CD4-positive, alpha-beta T cell (primary cell): ENCODE measurements around the gene CTNNA1. TPM values are rescaled to one million over a fixed set of nuclear protein-coding genes. Genes with fewer than 3 reads are reported as not detected.

ENCODE experiments used
- ATAC-seq: fragments of 200-7000 bp; cut with Tn5 transposase; one replicate; pipeline ENCODE4 v1.10.0; 2022; ENCODE audit warnings: mild to moderate bottlenecking; ENCODE audit not compliant: poor library complexity
- CTCF ChIA-PET: fragments of 350-600 bp; sonication (Branson Sonifier 250); formaldehyde crosslinking; loops from one replicate; lab custom pipeline; 2021; ENCODE audit warnings: antibody characterized with exemption, inconsistent platforms; lab: Charles Lee
- POLR2A ChIA-PET: fragments of 350-600 bp; sonication (Branson Sonifier 250); formaldehyde crosslinking; loops from one replicate; lab custom pipeline; 2021; ENCODE audit warnings: antibody characterized with exemption, inconsistent platforms; lab: Charles Lee
- DNase-seq, 14 experiments: peaks; one replicate each; pipeline ENCODE4 v3.0.0-alpha.2; 2013 to 2020; ENCODE audit warnings: mixed read lengths in 2 of 14
- H3K27ac ChIP-seq, 2 donors: one replicate each; pipeline versions ENCODE4 v1.5.1 to v1.7.0; 2013; ENCODE audit warnings: low read length in 2 of 2, low read depth in 1 of 2, mild to moderate bottlenecking in 1 of 2
- H3K27me3 ChIP-seq, 2 experiments: 1 replicate in 1 of 2; 2 replicates in 1 of 2; pipeline versions ENCODE4 v1.6.1 to v1.7.0; 2013; ENCODE audit warnings: low read length in 2 of 2, control low read depth in 1 of 2, mild to moderate bottlenecking in 1 of 2, moderate library complexity in 1 of 2; ENCODE audit not compliant: insufficient read depth in 2 of 2, control insufficient read depth in 1 of 2
- H3K36me3 ChIP-seq: one replicate; pipeline ENCODE4 v1.6.1; 2013; ENCODE audit warnings: low read length, control low read depth; ENCODE audit not compliant: insufficient read depth
- H3K4me1 ChIP-seq: one replicate; pipeline ENCODE4 v1.6.1; 2013; ENCODE audit warnings: low read length, control low read depth; ENCODE audit not compliant: insufficient read depth
- H3K4me3 ChIP-seq: one replicate; pipeline ENCODE4 v1.5.1; 2013; ENCODE audit warnings: mild to moderate bottlenecking, low read length, moderate library complexity
- H3K9me3 ChIP-seq, 2 experiments: 1 replicate in 1 of 2; 2 replicates in 1 of 2; pipeline versions ENCODE4 v1.6.1 to v1.7.0; 2013; ENCODE audit warnings: low read length in 2 of 2, mild to moderate bottlenecking in 2 of 2, control low read depth in 1 of 2, moderate library complexity in 1 of 2; ENCODE audit not compliant: control insufficient read depth in 1 of 2, insufficient read depth in 1 of 2
- H3K27ac Mint-ChIP-seq: one replicate; pipeline ENCODE4 v1.8.0; 2020; ENCODE audit warnings: mixed read lengths
- H3K27me3 Mint-ChIP-seq: one replicate; pipeline ENCODE4 v1.8.0; 2021; ENCODE audit warnings: mixed read lengths
- H3K36me3 Mint-ChIP-seq: one replicate; pipeline ENCODE4 v1.8.0; 2021; ENCODE audit warnings: low read depth, mixed read lengths
- H3K4me1 Mint-ChIP-seq: one replicate; pipeline ENCODE4 v1.8.0; 2021; ENCODE audit warnings: low read depth, mixed read lengths
- H3K4me3 Mint-ChIP-seq: one replicate; pipeline ENCODE4 v1.8.0; 2020; ENCODE audit warnings: mild to moderate bottlenecking, mixed read lengths
- H3K9me3 Mint-ChIP-seq: one replicate; pipeline ENCODE4 v1.8.0; 2020; ENCODE audit warnings: mixed read lengths
- intact Hi-C, 2 experiments: fragments of 100-400 bp; cut with DNase I in 1 of 2; cut with micrococcal nuclease in 1 of 2; formaldehyde crosslinking; loops; one replicate each; pipeline versions ENCODE4 v1.15.1 to v1.9.0; 2023 to 2025; cut with DNase I, micrococcal nuclease
- total RNA-seq, 174 experiments: library from RNA in 2 of 174; stranded (reverse) in 2 of 174; gene quantifications; one replicate each; pipeline ENCODE4 v1.2.3 and lab custom pipeline; 2021 to 2026
- TF ChIP-seq, protein P1 (sequence below): fragments of 200-600 bp; IDR thresholded peaks from one replicate; pipeline ENCODE4 v1.8.0; 2022; ENCODE audit warnings: antibody characterized with exemption, mild to moderate bottlenecking

Gene CTNNA1
- total RNA-seq, 2 experiments from 2014 or later: 6.0 to 6.7 TPM

DNA sequence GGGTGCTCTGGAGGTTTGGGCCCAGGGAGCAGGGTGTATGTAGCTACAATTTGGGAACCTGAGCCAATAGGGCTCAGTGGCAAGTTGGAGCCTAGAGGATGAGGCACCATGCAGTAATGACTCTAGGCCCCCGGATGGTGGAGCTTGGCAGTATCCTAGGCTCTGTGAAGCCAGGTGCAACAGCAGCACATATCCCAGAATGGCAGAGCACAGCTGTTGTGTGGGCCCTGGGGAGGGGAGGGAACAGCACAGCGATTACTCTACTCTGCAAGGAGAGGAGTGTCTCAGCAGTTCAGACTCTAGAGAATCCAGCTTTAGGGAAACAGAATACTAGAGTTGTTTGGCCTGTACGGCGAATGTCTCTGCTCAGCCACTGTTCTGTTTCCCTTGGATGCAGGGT, 65.9 kb downstream of the CTNNA1 start:
- no peaks in the 10 kb centered on the region for H3K4me1 ChIP-seq
- ChIA-PET POLR2A (no interaction called here), CTCF (no interaction called here)
- DNase-seq (no peak), ATAC-seq (no peak)
- TF ChIP-seq, protein P1, sequence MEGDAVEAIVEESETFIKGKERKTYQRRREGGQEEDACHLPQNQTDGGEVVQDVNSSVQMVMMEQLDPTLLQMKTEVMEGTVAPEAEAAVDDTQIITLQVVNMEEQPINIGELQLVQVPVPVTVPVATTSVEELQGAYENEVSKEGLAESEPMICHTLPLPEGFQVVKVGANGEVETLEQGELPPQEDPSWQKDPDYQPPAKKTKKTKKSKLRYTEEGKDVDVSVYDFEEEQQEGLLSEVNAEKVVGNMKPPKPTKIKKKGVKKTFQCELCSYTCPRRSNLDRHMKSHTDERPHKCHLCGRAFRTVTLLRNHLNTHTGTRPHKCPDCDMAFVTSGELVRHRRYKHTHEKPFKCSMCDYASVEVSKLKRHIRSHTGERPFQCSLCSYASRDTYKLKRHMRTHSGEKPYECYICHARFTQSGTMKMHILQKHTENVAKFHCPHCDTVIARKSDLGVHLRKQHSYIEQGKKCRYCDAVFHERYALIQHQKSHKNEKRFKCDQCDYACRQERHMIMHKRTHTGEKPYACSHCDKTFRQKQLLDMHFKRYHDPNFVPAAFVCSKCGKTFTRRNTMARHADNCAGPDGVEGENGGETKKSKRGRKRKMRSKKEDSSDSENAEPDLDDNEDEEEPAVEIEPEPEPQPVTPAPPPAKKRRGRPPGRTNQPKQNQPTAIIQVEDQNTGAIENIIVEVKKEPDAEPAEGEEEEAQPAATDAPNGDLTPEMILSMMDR: no peak
- intact Hi-C loops: no loop called here
- no peaks in the 10 kb centered on the region for H3K27me3 ChIP-seq
- H3K36me3 ChIP-seq: no peaks in the 10 kb centered on the region
- no peaks in the 10 kb centered on the region for H3K9me3 Mint-ChIP-seq
- no peaks in the 10 kb centered on the region for H3K36me3 Mint-ChIP-seq
- no peak overlapping the region for H3K27ac Mint-ChIP-seq
- no peak overlapping the region for H3K4me3 Mint-ChIP-seq
- no peaks in the 10 kb centered on the region for H3K9me3 ChIP-seq
- H3K27ac ChIP-seq: no peak overlapping the region
- H3K27me3 Mint-ChIP-seq: peaks cover 10% of the 10 kb centered on the region
- H3K4me1 Mint-ChIP-seq: no peaks in the 10 kb centered on the region
- no peak overlapping the region for H3K4me3 ChIP-seq

DNA sequence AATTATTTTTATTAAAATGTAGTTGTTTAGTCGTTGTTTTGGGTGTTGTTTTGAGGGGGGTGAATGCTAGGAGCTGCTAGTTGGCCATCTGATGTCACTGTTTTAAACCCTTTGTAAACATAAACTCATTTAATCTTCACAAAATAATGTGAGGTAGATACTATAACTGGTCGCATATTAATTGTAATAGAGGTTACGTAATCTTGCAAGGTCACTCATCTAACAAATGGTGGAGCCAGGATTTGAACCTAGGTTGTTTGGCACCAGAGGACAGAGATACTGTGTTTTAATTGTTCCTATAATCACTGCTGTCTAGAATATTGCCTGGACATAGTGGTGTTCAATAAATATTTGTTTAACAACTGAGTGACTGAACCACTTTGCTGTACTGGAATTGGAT, 67.5 kb downstream of the CTNNA1 start:
- H3K9me3 Mint-ChIP-seq: no peaks in the 10 kb centered on the region
- H3K4me1 ChIP-seq: no peaks in the 10 kb centered on the region
- no peaks in the 10 kb centered on the region for H3K27me3 ChIP-seq
- peaks cover 10% of the 10 kb centered on the region for H3K27me3 Mint-ChIP-seq
- intact Hi-C loops: no loop called here
- TF ChIP-seq, protein P1: no peak
- no peaks in the 10 kb centered on the region for H3K4me1 Mint-ChIP-seq
- H3K9me3 ChIP-seq: no peaks in the 10 kb centered on the region
- H3K36me3 ChIP-seq: no peaks in the 10 kb centered on the region
- H3K27ac ChIP-seq: no peak overlapping the region
- POLR2A ChIA-PET: no interaction called here
- no peak for DNase-seq
- H3K4me3 Mint-ChIP-seq: no peak overlapping the region
- H3K36me3 Mint-ChIP-seq: no peaks in the 10 kb centered on the region
- no peak overlapping the region for H3K4me3 ChIP-seq
- H3K27ac Mint-ChIP-seq: no peak overlapping the region
- no peak for ATAC-seq
- CTCF ChIA-PET: no interaction called here

DNA sequence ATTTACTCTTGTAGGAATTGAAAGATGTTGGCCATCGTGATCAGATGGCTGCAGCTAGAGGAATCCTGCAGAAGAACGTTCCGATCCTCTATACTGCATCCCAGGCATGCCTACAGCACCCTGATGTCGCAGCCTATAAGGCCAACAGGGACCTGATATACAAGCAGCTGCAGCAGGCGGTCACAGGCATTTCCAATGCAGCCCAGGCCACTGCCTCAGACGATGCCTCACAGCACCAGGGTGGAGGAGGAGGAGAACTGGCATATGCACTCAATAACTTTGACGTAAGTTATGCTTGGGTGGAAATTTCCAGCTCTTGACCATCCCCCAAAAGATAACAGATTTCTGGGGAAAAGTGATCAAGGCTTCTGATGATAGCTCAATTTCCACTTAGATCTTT, 71.3 kb downstream of the CTNNA1 start:
- no peaks in the 10 kb centered on the region for H3K9me3 ChIP-seq
- ATAC-seq (no peak), DNase-seq (no peak)
- no peaks in the 10 kb centered on the region for H3K9me3 Mint-ChIP-seq
- no peaks in the 10 kb centered on the region for H3K36me3 Mint-ChIP-seq
- H3K4me3 Mint-ChIP-seq: no peak overlapping the region
- no peaks in the 10 kb centered on the region for H3K27me3 ChIP-seq
- CTCF ChIA-PET: interaction anchor here (0.9 kb wide), 2 partner anchors 28 to 658 kb away, joined by 3 read pairs; partner anchors contain the start of gene STING1
- peaks cover 10% of the 10 kb centered on the region for H3K27me3 Mint-ChIP-seq
- H3K27ac Mint-ChIP-seq: no peak overlapping the region
- H3K4me1 ChIP-seq: no peaks in the 10 kb centered on the region
- TF ChIP-seq, protein P1: no peak
- no peaks in the 10 kb centered on the region for H3K4me1 Mint-ChIP-seq
- H3K4me3 ChIP-seq: no peak overlapping the region
- H3K36me3 ChIP-seq: no peaks in the 10 kb centered on the region
- intact Hi-C loops: loop anchor here in 1 of 2 experiments (2.0 kb wide), 1 partner anchor 438 kb away; no protein-coding TSS in a partner anchor
- H3K27ac ChIP-seq: no peak overlapping the region
- POLR2A ChIA-PET: no interaction called here
